GM12878 (cell line): Measurements from ENCODE around the gene CNNM3. TPM values are rescaled to one million over a fixed set of nuclear protein-coding genes. Genes with fewer than 3 reads are reported as not detected.

ENCODE experiments used
- BCLAF1 ChIP-seq: fragments of 450-650 bp; IDR thresholded peaks from 2 replicates; pipeline ENCODE4 v1.6.1; 2017; ENCODE audit warnings: antibody characterized with exemption, mild to moderate bottlenecking, moderate library complexity
- CBFB ChIP-seq: IDR thresholded peaks from 2 replicates; pipeline ENCODE4 v1.6.1; 2016; ENCODE audit warnings: antibody characterized with exemption, low read depth
- CEBPZ ChIP-seq: fragments of 150-350 bp; IDR thresholded peaks from 2 replicates; pipeline ENCODE4 v1.6.1; 2016; ENCODE audit warnings: low read depth, low read length
- HSF1 ChIP-seq: fragments of 150-350 bp; IDR thresholded peaks from 2 replicates; pipeline ENCODE4 v1.6.1; 2014; ENCODE audit warnings: mild to moderate bottlenecking, low read depth, low read length
- MAX ChIP-seq: IDR thresholded peaks from 2 replicates; pipeline ENCODE4 v1.6.1; 2012; ENCODE audit warnings: low read depth, low read length, improper control_type of control experiment
- MXI1 ChIP-seq: fragments of 150-350 bp; IDR thresholded peaks from 2 replicates; pipeline ENCODE4 v1.6.1; 2011; ENCODE audit warnings: low read depth, mild to moderate bottlenecking, inconsistent platforms, low read length, improper control_type of control experiment
- MYB ChIP-seq: fragments of 150-350 bp; IDR thresholded peaks from 2 replicates; pipeline ENCODE4 v1.6.1; 2014; ENCODE audit warnings: mild to moderate bottlenecking, low read depth, low read length, borderline replicate concordance
- NFXL1 ChIP-seq: fragments of 450-650 bp; IDR thresholded peaks from 2 replicates; pipeline ENCODE4 v1.6.1; 2017; ENCODE audit warnings: antibody characterized with exemption, mild to moderate bottlenecking, borderline replicate concordance
- NR2C1 ChIP-seq: fragments of 450-650 bp; IDR thresholded peaks from 2 replicates; pipeline ENCODE4 v1.6.1; 2017; ENCODE audit warnings: antibody characterized with exemption, mild to moderate bottlenecking, moderate library complexity
- PAX5 ChIP-seq: IDR thresholded peaks from 2 replicates; pipeline ENCODE4 v1.6.1; 2011; ENCODE audit warnings: low read depth, low read length, borderline replicate concordance
- PAX8 ChIP-seq: fragments of 450-650 bp; IDR thresholded peaks from 2 replicates; pipeline ENCODE4 v1.6.1; 2017; ENCODE audit warnings: mild to moderate bottlenecking, moderate library complexity
- PBX3 ChIP-seq: IDR thresholded peaks from 2 replicates; pipeline ENCODE4 v1.6.1; 2011; ENCODE audit warnings: mild to moderate bottlenecking, low read depth, low read length, moderate library complexity; ENCODE audit not compliant: insufficient replicate concordance
- POU2F2 ChIP-seq: IDR thresholded peaks from 3 replicates; pipeline ENCODE4 v1.6.1; 2011; ENCODE audit warnings: low read depth, mild to moderate bottlenecking, low read length, borderline replicate concordance
- RFX5 ChIP-seq: IDR thresholded peaks from 2 replicates; pipeline ENCODE4 v1.6.1; 2011; ENCODE audit warnings: low read depth, low read length, improper control_type of control experiment
- SKIL ChIP-seq: fragments of 450-650 bp; IDR thresholded peaks from 2 replicates; pipeline ENCODE4 v1.6.1; 2017; ENCODE audit warnings: mild to moderate bottlenecking, low read depth, inconsistent platforms; ENCODE audit not compliant: poor library complexity, severe bottlenecking
- STAT1 ChIP-seq: fragments of 450-650 bp; conservative IDR thresholded peaks from 2 replicates; pipeline ENCODE4 v1.6.1; 2014; ENCODE audit warnings: antibody characterized with exemption, mild to moderate bottlenecking
- polyA plus RNA-seq, 11 experiments: library from polyadenylated mRNA; depleted of rRNA in 4 of 11; unstranded in 6 of 11; stranded (reverse) in 5 of 11; fragments of >200 nt; fragmentation: Nextera tagmentation in 4 of 11; fragmentation: Illumina TruSeq in 1 of 11; extraction: Ambion mirVana in 4 of 11; extraction: Trizol in 1 of 11; gene quantifications; 1 replicate in 1 of 11; 2 replicates in 10 of 11; pipeline versions ENCODE4 v1.2.1 to v1.2.3, GENCODE V29; 2011 to 2016; ENCODE audit warnings: inconsistent platforms in 2 of 11, missing spikeins in 2 of 11, low read depth in 1 of 11
- total RNA-seq, 4 experiments: library from RNA; depleted of rRNA in 3 of 4; stranded (reverse); fragments of >200 nt in 3 of 4; fragmentation: Illumina TruSeq in 1 of 4; extraction: Trizol in 1 of 4; gene quantifications; 2 replicates each; pipeline versions ENCODE4 v1.2.1 to v1.2.3, GENCODE V29; 2013 to 2021

Gene CNNM3
- total and polyA plus RNA-seq, 10 of the 15 experiments (the other 5 are each of a cell fraction or from before 2014, with no cell fraction given): 0.72 to 14.3 (median 4.0) TPM

GRCh38 chr2:96857667-96858372 lies 41.8 kb downstream of the CNNM3 start, which contains the start of gene ANKRD39 (continued):
- TF ChIP-seq CEBPZ (peak; percentile 87), NR2C1 (peak; percentile 62), RFX5 (peak; percentile 49), PAX8 (no peak), MAX (no peak), MYB (no peak), PAX5 (peak; percentile 14; the same call in 1 of the 2 replicates), SKIL (no peak), PBX3 (no peak), HSF1 (no peak), POU2F2 (peak; percentile 37; the same call in 2 of the 3 replicates), BCLAF1 (no peak), STAT1 (peak; percentile 55), CBFB (0 out of 2 replicates have a peak, but pooled peaks have one; percentile 22), NFXL1 (peak; percentile 80; the same call in 1 of the 2 replicates), MXI1 (peak; percentile 65)
